BLaER1 (cell line): ENCODE measurements around the gene TNS3.

ENCODE experiments used
- H3K27ac ChIP-seq: shearing (Covaris generic); formaldehyde crosslinking; 2 replicates; pipeline ENCODE4 v1.8.1; 2022
- H3K27me3 ChIP-seq: shearing (Covaris generic); formaldehyde crosslinking; 2 replicates; pipeline ENCODE4 v1.8.1; 2022
- H3K36me3 ChIP-seq: shearing (Covaris generic); formaldehyde crosslinking; 2 replicates; pipeline ENCODE4 v1.8.1; 2022
- H3K4me1 ChIP-seq: shearing (Covaris generic); formaldehyde crosslinking; 2 replicates; pipeline ENCODE4 v1.8.1; 2022
- H3K4me2 ChIP-seq: shearing (Covaris generic); formaldehyde crosslinking; 2 replicates; pipeline ENCODE4 v1.8.1; 2022
- H3K4me3 ChIP-seq: shearing (Covaris generic); formaldehyde crosslinking; 2 replicates; pipeline ENCODE4 v1.8.1; 2022
- H3K9ac ChIP-seq: shearing (Covaris generic); formaldehyde crosslinking; 2 replicates; pipeline ENCODE4 v1.8.1; 2022
- H3K9me3 ChIP-seq: shearing (Covaris generic); formaldehyde crosslinking; 2 replicates; pipeline ENCODE4 v1.8.1; 2022
- H4K20me1 ChIP-seq: shearing (Covaris generic); formaldehyde crosslinking; 2 replicates; pipeline ENCODE4 v1.8.1; 2022
- Cebpa-rat ChIP-seq: shearing (Covaris generic); IDR thresholded peaks from 2 replicates; pipeline ENCODE4 v1.8.1; 2022

Gene TNS3

GRCh38 chr7:47333554-47333887, 248.4 kb downstream of the TNS3 start:
- TF ChIP-seq Cebpa-rat = no peak
- no peaks in the 10 kb centered on the region; the same call in 1 of the 2 replicates for H4K20me1 ChIP-seq
- no peaks in the 10 kb centered on the region for H3K9me3 ChIP-seq
- H3K36me3 ChIP-seq = peaks cover 14% of the 10 kb centered on the region
- H3K27ac ChIP-seq = no peak overlapping the region
- no peak overlapping the region for H3K9ac ChIP-seq
- no peak overlapping the region for H3K4me2 ChIP-seq
- H3K27me3 ChIP-seq = no peaks in the 10 kb centered on the region
- no peak overlapping the region for H3K4me3 ChIP-seq
- peaks cover 12% of the 10 kb centered on the region for H3K4me1 ChIP-seq

GRCh38 chr7:47332681-47333553, 249.0 kb downstream of the TNS3 start:
- peaks cover 18% of the 10 kb centered on the region for H3K4me1 ChIP-seq
- H3K4me2 ChIP-seq = no peak overlapping the region
- H4K20me1 ChIP-seq = no peaks in the 10 kb centered on the region; the same call in 1 of the 2 replicates

DNA sequence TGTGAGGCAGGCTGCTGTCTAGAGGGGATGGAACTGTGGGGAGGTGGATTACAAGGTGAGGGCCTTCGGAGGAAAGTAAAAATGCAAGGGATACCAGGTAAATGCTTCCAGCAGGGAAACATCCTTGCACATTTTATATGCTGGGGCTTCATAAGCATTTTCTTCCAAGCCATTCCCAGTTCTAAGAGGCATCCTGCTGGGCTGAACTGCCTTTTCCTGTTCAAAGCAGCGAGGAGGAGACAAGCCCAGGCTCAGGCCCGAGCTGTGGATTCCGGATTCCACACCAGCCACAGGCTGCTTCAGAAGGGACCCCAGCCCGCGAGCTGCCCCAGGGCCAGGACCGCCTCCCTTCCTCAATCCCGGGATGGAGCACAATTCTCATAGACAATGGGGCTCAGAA, 249.7 kb downstream of the TNS3 start:
- H3K9ac ChIP-seq = no peak overlapping the region

More at GRCh38 chr7:47332681-47333553, 249.0 kb downstream of the TNS3 start:
- Histone ChIP-seq H3K4me3 (no peak overlapping the region), H3K9ac (no peak overlapping the region), H3K27ac (no peak overlapping the region), H3K27me3 (no peaks in the 10 kb centered on the region), H3K9me3 (no peaks in the 10 kb centered on the region), H3K36me3 (peaks cover 14% of the 10 kb centered on the region)
- TF ChIP-seq Cebpa-rat = no peak

GRCh38 chr7:47331179-47331565, 250.7 kb downstream of the TNS3 start:
- H3K4me2 ChIP-seq = no peak overlapping the region

More for the DNA sequence above, 249.7 kb downstream of the TNS3 start:
- peaks cover 23% of the 10 kb centered on the region for H3K4me1 ChIP-seq
- no peak overlapping the region for H3K27ac ChIP-seq
- no peak for TF ChIP-seq Cebpa-rat
- H3K4me3 ChIP-seq = no peak overlapping the region
- H4K20me1 ChIP-seq = no peaks in the 10 kb centered on the region; the same call in 1 of the 2 replicates
- H3K36me3 ChIP-seq = peaks cover 14% of the 10 kb centered on the region
- H3K27me3 ChIP-seq = no peaks in the 10 kb centered on the region
- no peak overlapping the region for H3K4me2 ChIP-seq
- H3K9me3 ChIP-seq = no peaks in the 10 kb centered on the region

GRCh38 chr7:47330561-47331178, 251.2 kb downstream of the TNS3 start:
- H3K36me3 ChIP-seq = peaks cover 9% of the 10 kb centered on the region
- H3K4me1 ChIP-seq = peaks cover 23% of the 10 kb centered on the region
- TF ChIP-seq Cebpa-rat = no peak
- H3K27me3 ChIP-seq = no peaks in the 10 kb centered on the region
- no peak overlapping the region for H3K9ac ChIP-seq
- no peak overlapping the region for H3K4me2 ChIP-seq
- no peak overlapping the region for H3K27ac ChIP-seq
- no peak overlapping the region for H3K4me3 ChIP-seq
- no peaks in the 10 kb centered on the region; the same call in 1 of the 2 replicates for H4K20me1 ChIP-seq
- H3K9me3 ChIP-seq = no peaks in the 10 kb centered on the region

More at GRCh38 chr7:47331179-47331565, 250.7 kb downstream of the TNS3 start:
- H3K27ac ChIP-seq = no peak overlapping the region
- TF ChIP-seq Cebpa-rat = no peak
- H3K36me3 ChIP-seq = peaks cover 9% of the 10 kb centered on the region
- no peaks in the 10 kb centered on the region; the same call in 1 of the 2 replicates for H4K20me1 ChIP-seq
- H3K27me3 ChIP-seq = no peaks in the 10 kb centered on the region
- H3K4me3 ChIP-seq = no peak overlapping the region
- no peak overlapping the region for H3K9ac ChIP-seq
- H3K4me1 ChIP-seq = peaks cover 23% of the 10 kb centered on the region
- no peaks in the 10 kb centered on the region for H3K9me3 ChIP-seq

GRCh38 chr7:47330026-47330425, 251.9 kb downstream of the TNS3 start:
- TF ChIP-seq Cebpa-rat = no peak
- H4K20me1 ChIP-seq = no peaks in the 10 kb centered on the region; the same call in 1 of the 2 replicates
- H3K36me3 ChIP-seq = peaks cover 9% of the 10 kb centered on the region
- no peak overlapping the region for H3K27ac ChIP-seq
- H3K4me3 ChIP-seq = no peak overlapping the region
- H3K4me1 ChIP-seq = peaks cover 23% of the 10 kb centered on the region
- no peak overlapping the region for H3K9ac ChIP-seq
- no peaks in the 10 kb centered on the region for H3K27me3 ChIP-seq
- no peak overlapping the region for H3K4me2 ChIP-seq
- H3K9me3 ChIP-seq = no peaks in the 10 kb centered on the region

DNA sequence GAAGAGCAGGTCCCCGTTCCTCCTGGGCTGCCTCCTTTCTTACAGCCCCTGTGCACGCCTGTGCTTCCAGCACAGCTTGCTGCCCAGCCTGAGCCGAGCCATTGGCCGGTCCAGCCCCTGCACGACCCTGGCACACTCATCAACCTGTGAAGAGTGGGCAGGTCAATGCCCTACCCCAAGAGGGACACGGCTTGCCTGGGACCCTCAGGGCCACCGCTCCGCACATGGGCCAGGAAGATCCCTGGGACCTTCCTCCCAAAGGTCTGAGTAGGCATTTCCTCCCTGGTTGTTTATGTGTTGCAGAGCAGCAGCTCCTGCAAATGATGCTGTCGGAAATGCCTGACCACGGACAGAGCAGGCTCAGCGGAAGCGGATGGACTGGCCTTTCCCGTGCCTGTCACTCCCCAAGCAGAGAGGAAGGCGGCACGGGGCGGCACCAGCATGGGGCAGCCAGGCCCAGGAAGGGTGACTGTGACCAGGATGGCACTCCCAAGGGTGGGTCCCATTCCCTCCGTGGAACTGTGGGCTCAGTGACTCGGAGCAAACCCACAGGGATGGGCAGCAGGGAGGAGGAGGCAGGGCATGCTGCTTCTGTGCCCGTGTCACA, 252.5 kb downstream of the TNS3 start:
- H3K36me3 ChIP-seq = peaks cover 9% of the 10 kb centered on the region
- no peaks in the 10 kb centered on the region; the same call in 1 of the 2 replicates for H4K20me1 ChIP-seq
- peak overlapping the region; percentile 78 for H3K4me2 ChIP-seq
- TF ChIP-seq Cebpa-rat = no peak
- no peaks in the 10 kb centered on the region for H3K27me3 ChIP-seq
- no peaks in the 10 kb centered on the region for H3K9me3 ChIP-seq
- peak overlapping the region; percentile 44 for H3K27ac ChIP-seq
- H3K4me3 ChIP-seq = no peak overlapping the region
- peaks cover 23% of the 10 kb centered on the region for H3K4me1 ChIP-seq
- H3K9ac ChIP-seq = no peak overlapping the region

DNA sequence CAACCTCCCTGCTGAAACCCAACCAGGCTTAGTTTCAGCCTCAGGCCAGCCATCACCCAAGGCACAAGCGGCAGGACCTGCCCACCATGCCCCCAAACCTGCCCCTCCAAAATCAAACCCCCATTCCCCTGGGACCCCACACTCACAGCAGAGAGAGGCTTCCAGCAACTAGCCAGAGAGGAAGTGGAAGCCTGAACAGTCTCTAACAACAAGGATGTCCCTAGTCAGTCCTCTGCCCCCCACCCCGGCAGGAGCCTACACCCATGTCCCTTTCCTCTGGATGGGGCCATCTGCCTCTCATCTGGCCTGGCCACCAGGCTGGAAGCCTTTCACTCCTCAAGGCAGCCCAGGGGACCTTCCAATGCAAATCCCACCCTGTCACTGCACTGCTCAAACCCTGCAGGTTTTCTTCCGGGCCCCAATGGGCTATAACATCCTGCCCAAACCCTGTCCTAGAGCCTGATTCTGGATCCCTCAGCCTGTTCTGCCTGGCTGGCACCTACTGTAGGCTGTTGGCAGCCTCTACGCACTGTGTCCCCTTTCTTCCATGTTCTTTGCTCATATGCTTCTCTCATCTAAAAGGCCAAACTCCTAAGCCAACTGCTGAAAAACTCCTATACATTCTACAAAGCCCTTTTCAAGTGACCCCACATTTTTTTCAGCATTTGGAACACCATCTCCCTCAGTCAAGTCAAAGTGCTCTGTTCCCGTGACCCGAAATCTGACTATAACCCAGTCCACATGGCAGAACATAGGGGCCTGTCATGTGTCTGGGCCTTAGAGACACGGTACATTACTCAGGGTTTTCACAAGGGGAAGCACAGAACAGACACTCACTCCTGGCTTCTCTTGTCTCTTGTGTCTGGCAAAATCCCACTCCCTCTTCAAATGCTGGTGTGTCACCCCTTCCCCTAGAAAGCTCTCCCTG, 253.3 kb downstream of the TNS3 start:
- no peaks in the 10 kb centered on the region for H3K27me3 ChIP-seq
- peak overlapping the region; percentile 51; the same call in 1 of the 2 replicates for H3K9ac ChIP-seq
- H3K36me3 ChIP-seq = peaks cover 9% of the 10 kb centered on the region
- H3K27ac ChIP-seq = peak overlapping the region; percentile 44
- H3K4me2 ChIP-seq = peak overlapping the region; percentile 78
- peaks cover 23% of the 10 kb centered on the region for H3K4me1 ChIP-seq
- no peaks in the 10 kb centered on the region; the same call in 1 of the 2 replicates for H4K20me1 ChIP-seq
- H3K9me3 ChIP-seq = no peaks in the 10 kb centered on the region
- TF ChIP-seq Cebpa-rat = no peak
- H3K4me3 ChIP-seq = peak overlapping the region; percentile 26; the same call in 1 of the 2 replicates
